ENCODE data around the gene NINJ1. TPM values are rescaled to one million over a fixed set of nuclear protein-coding genes. Genes with fewer than 3 reads are reported as not detected.

Gene NINJ1
- total RNA-seq, 2 donors from 2014 or later, result 71.2 to 194 TPM

DNA sequence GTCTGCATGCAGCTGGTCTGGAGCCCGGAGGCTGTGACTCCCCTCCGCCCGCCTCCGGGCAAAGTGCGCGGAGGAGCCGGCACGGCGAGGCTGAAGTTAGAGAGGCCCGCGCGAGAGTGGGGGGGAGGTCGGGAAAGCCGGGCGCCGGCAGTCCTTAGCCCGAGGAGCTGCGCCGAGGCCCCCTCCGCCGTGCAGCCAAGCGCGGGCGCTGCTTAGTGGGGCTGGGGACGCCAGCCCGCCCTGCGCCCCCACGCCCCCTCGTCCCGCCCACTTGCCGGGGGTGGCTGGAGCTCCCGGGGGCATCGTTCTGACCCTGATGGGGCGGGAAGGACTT, 403 bp downstream of the NINJ1 start:
- Histone ChIP-seq H3K27me3 (replicated peaks; ENCODE audit: insufficient read depth) (no peaks in the 10 kb centered on the region), H3K9me3 (no peaks in the 10 kb centered on the region), H3K4me1 (ENCODE audit: control insufficient read depth in 1 of 2, low read depth in 2 of 2) (peaks cover 37 to 58% of the 10 kb centered on the region in 2 donors), H3K27ac (peak overlapping the region; percentile 96 to 97), H3K36me3 (no peaks in the 10 kb centered on the region), H3K4me3 (peak overlapping the region; percentile 79)
- peak; percentile 49 for ATAC-seq (ENCODE audit: insufficient number of reproducible peaks, low FRiP score, low read depth)
- peak; percentile 73 for DNase-seq (ENCODE audit: low spot score)
- TF ChIP-seq, protein P1, sequence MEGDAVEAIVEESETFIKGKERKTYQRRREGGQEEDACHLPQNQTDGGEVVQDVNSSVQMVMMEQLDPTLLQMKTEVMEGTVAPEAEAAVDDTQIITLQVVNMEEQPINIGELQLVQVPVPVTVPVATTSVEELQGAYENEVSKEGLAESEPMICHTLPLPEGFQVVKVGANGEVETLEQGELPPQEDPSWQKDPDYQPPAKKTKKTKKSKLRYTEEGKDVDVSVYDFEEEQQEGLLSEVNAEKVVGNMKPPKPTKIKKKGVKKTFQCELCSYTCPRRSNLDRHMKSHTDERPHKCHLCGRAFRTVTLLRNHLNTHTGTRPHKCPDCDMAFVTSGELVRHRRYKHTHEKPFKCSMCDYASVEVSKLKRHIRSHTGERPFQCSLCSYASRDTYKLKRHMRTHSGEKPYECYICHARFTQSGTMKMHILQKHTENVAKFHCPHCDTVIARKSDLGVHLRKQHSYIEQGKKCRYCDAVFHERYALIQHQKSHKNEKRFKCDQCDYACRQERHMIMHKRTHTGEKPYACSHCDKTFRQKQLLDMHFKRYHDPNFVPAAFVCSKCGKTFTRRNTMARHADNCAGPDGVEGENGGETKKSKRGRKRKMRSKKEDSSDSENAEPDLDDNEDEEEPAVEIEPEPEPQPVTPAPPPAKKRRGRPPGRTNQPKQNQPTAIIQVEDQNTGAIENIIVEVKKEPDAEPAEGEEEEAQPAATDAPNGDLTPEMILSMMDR (IDR thresholded peaks at IDR 0.05), result no peak

DNA sequence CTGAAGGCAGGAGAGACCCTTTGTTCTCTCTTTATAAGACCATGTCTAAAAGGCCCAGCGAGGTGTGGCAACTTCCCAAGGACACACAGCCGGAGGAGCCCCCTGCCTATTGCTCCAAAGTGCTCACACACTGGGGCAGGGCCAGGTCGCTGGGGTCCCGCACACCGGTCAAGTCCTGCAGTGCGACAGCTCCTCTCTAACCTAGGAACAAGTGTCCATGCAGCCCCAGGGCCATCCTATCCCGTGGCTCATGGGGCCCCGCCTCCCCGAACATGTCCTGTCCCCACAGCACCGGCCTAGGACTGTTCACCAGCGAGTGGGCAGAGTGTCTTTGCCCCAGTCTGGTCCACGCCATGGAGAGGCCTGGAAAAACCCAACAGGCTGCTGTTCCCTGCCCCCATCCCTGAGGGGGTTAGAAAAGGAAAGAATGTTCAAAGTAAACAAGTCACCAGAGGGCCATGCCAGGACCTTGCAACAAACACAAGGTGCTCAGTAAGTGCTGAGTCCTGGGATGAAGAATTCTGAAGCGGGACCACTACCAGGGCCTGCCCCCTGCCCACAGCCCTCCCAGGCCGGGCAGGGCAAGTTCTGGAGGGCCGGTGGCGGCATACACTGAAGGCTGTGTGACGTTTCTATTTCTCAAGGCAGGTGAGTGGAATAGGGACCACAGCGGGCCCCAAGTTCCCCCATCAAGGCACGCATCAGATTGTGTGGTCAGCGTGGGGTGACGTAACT, 938 bp downstream of the NINJ1 start:
- TF ChIP-seq, protein P1 (IDR thresholded peaks at IDR 0.05), result no peak
- peak; percentile 7 for ATAC-seq (ENCODE audit: insufficient number of reproducible peaks, low FRiP score, low read depth)
- Histone ChIP-seq H3K4me3 (peak overlapping the region; percentile 79), H3K27ac (peak overlapping the region; percentile 96 to 97), H3K9me3 (no peaks in the 10 kb centered on the region), H3K27me3 (replicated peaks; ENCODE audit: insufficient read depth) (no peaks in the 10 kb centered on the region), H3K4me1 (ENCODE audit: control insufficient read depth in 1 of 2, low read depth in 2 of 2) (peaks cover 41 to 63% of the 10 kb centered on the region in 2 donors), H3K36me3 (no peaks in the 10 kb centered on the region)
- DNase-seq (ENCODE audit: low spot score), result no peak

DNA sequence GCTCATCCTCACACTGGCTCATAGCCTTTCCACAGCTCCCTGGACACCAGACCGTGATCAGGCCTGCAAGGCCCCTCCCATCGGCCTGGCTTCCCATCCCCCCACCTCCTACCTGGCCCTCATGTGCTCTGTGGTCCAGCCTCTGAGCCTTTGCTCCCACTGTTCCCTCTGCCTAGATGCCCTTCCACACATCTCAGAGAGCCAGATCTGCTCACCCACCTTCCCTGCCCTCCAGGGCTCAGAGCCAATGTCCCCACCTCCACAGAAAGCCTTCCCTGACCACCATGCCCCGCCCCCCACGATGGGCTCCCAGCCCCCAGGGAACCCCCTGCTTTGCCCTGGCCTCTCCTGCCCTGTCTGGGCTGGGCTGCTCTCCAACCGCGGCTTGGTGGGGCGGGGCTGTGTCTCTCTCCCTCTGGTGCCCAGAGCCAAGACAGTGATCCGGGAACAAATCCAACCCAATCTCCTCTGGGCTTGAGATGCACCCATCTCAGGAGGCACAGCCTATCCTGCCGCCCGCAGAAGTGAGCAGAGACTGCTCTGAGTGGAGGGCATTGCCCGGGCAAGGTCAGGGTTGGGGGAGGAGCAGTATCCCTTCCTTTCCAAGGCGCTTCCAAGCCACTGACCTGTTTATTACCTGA, 1.6 kb downstream of the NINJ1 start:
- no peaks in the 10 kb centered on the region for H3K27me3 ChIP-seq (replicated peaks; ENCODE audit: insufficient read depth)
- H3K4me1 ChIP-seq (ENCODE audit: control insufficient read depth in 1 of 2, low read depth in 2 of 2), result peaks cover 49 to 70% of the 10 kb centered on the region in 2 donors
- H3K4me3 ChIP-seq, result peak overlapping the region; percentile 79
- H3K9me3 ChIP-seq, result no peaks in the 10 kb centered on the region
- H3K27ac ChIP-seq, result peak overlapping the region; percentile 96 to 97
- TF ChIP-seq, protein P1 (IDR thresholded peaks at IDR 0.05), result no peak
- ATAC-seq (ENCODE audit: insufficient number of reproducible peaks, low FRiP score, low read depth) (no peak), DNase-seq (ENCODE audit: low spot score) (no peak)
- H3K36me3 ChIP-seq, result no peaks in the 10 kb centered on the region

DNA sequence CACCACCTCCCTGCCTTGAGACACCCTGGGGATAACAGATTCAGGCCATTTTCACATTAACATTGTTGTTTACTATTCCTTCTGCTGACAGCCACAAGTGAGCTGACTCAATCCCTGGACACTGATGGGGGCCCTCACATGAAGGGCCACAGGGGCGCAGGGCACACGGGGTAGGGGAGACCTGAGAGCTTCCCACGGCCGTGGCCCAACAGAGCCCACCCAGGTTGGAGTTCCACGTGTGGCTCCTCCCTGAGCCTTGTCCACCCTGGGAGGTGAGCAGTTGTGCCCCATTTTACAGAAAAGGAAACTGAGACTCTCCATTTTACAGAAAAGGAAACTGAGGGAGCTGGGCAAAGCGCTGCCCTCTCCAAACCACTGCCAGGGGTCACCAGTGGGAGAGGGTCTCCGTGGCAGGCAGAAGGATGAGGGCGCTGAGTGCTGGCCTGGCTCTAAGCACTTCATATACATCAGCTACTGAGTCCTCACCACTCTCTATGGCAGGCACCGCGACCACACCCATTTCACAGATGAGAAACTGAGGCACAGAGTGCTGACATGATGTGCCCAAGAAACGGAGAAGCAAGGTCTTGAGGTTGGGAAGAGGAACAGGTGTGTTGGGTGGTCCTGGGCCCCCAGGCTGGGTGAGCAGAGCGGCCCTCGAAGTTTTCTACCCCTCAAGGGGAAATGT, 2.3 kb downstream of the NINJ1 start:
- no peaks in the 10 kb centered on the region for H3K9me3 ChIP-seq
- no peaks in the 10 kb centered on the region for H3K27me3 ChIP-seq (replicated peaks; ENCODE audit: insufficient read depth)
- TF ChIP-seq, protein P1 (IDR thresholded peaks at IDR 0.05), result no peak
- H3K27ac ChIP-seq, result peak overlapping the region; percentile 96 to 97
- peaks cover 55 to 77% of the 10 kb centered on the region in 2 donors for H3K4me1 ChIP-seq (ENCODE audit: control insufficient read depth in 1 of 2, low read depth in 2 of 2)
- H3K4me3 ChIP-seq, result peak overlapping the region; percentile 79
- DNase-seq (ENCODE audit: low spot score), result no peak
- no peak for ATAC-seq (ENCODE audit: insufficient number of reproducible peaks, low FRiP score, low read depth)
- H3K36me3 ChIP-seq, result no peaks in the 10 kb centered on the region

DNA sequence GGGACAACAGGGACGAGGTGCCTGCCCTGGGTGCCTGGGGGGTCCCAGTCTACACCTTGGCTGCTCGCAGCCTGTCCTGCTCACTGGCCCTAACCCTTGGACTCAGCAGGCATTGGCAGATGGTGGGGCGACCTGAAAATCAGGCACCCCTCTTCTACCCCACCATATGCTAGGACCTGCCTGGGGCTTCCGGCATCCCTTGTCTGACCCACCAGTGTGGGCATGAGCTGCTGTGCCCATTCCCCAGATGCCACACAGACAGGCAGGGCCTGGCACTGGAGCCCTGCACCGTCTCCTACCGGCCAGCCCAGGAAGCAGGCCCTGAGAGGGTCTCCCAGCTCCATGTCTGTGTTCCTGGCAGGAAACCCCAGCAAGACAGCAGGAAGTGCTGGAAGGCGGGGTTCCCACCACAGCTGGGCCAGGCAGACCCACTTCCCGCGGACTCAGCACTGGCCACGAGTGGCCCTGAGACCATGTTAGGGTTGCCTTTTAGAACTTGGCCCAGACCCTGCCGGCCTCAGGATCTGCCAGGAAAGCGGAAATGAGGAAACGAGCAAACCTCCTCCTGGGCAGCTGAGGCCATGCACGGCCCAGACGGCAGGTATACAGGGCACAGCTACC, 3.1 kb downstream of the NINJ1 start:
- Histone ChIP-seq H3K4me3 (peak overlapping the region; percentile 79), H3K4me1 (ENCODE audit: control insufficient read depth in 1 of 2, low read depth in 2 of 2) (peaks cover 63 to 85% of the 10 kb centered on the region in 2 donors), H3K27ac (peak overlapping the region; percentile 59 to 96), H3K36me3 (no peaks in the 10 kb centered on the region), H3K9me3 (no peaks in the 10 kb centered on the region), H3K27me3 (replicated peaks; ENCODE audit: insufficient read depth) (no peaks in the 10 kb centered on the region)
- ATAC-seq (ENCODE audit: insufficient number of reproducible peaks, low FRiP score, low read depth) (no peak), DNase-seq (ENCODE audit: low spot score) (no peak)
- TF ChIP-seq, protein P1 (IDR thresholded peaks at IDR 0.05), result no peak
